SK-N-SH (cell line): ENCODE results near the gene KSR2. TPM values are rescaled to one million over a fixed set of nuclear protein-coding genes. Genes with fewer than 3 reads are reported as not detected.

Experiments used
- CTCF ChIA-PET: fragments of 300-600, 350-600 bp; formaldehyde crosslinking; extraction: SDS; loops from one replicate; lab custom pipeline; 2021; lab: Yijun Ruan, JAX
- POLR2A ChIA-PET: fragments of 350-600 bp; sonication (Branson Sonifier 250); formaldehyde crosslinking; extraction: SDS; loops from one replicate; lab custom pipeline; 2020; ENCODE audit warnings: antibody characterized with exemption, inconsistent platforms; lab: Yijun Ruan, JAX
- DNase-seq: peaks from one replicate; pipeline ENCODE4 v3.0.0; 2012
- H2AFZ ChIP-seq: fragments of 200-600 bp; sonication (generic); 2 replicates; pipeline ENCODE4 v1.8.1; 2016; ENCODE audit warnings: antibody characterized with exemption, mild to moderate bottlenecking, low read depth
- H3F3A ChIP-seq: fragments of 200-600 bp; sonication (generic); replicated peaks from 2 replicates; pipeline ENCODE3; 2016; ENCODE audit warnings: antibody characterized with exemption, mild to moderate bottlenecking; ENCODE audit not compliant: insufficient read depth
- H3K27ac ChIP-seq, 2 experiments: fragments of 200-500 bp in 1 of 2; fragments of 200-600 bp in 1 of 2; sonication (Bioruptor generic) in 1 of 2; sonication (generic), shearing (Covaris generic) in 1 of 2; 2 replicates each; pipeline versions ENCODE4 v1.5.1 to v1.6.1; 2014 to 2016; ENCODE audit warnings: low read depth in 2 of 2, inconsistent platforms in 1 of 2, low read length in 1 of 2, mild to moderate bottlenecking in 1 of 2, mixed read lengths in 1 of 2
- H3K27me3 ChIP-seq: fragments of 200-600 bp; sonication (generic), shearing (Covaris generic); 2 replicates; pipeline ENCODE4 v1.6.1; 2016; ENCODE audit warnings: mixed run types; ENCODE audit not compliant: insufficient read depth
- H3K36me3 ChIP-seq, 2 experiments: fragments of 200-500 bp in 1 of 2; fragments of 200-600 bp in 1 of 2; sonication (Bioruptor generic) in 1 of 2; sonication (generic) in 1 of 2; replicated peaks in 1 of 2; 2 replicates each; pipeline versions ENCODE3 to v1.5.1; 2014 to 2016; ENCODE audit warnings: low read length in 1 of 2, mild to moderate bottlenecking in 1 of 2; ENCODE audit not compliant: insufficient read depth in 2 of 2, control insufficient read depth in 1 of 2
- H3K4me1 ChIP-seq, 2 experiments: fragments of 200-500 bp in 1 of 2; fragments of 200-600 bp in 1 of 2; sonication (Bioruptor generic) in 1 of 2; sonication (generic), shearing (Covaris generic) in 1 of 2; 2 replicates each; pipeline versions ENCODE4 v1.5.1 to v1.6.1; 2014 to 2016; ENCODE audit warnings: low read depth in 1 of 2, low read length in 1 of 2, mixed run types in 1 of 2; ENCODE audit not compliant: insufficient read depth in 2 of 2, control insufficient read depth in 1 of 2
- H3K4me2 ChIP-seq: fragments of 200-600 bp; sonication (generic), shearing (Covaris generic); 2 replicates; pipeline ENCODE4 v1.6.1; 2017; ENCODE audit warnings: mixed run types
- H3K4me3 ChIP-seq, 2 experiments: fragments of 200-500 bp in 1 of 2; fragments of 200-600 bp in 1 of 2; sonication (Bioruptor generic) in 1 of 2; sonication (generic), shearing (Covaris generic) in 1 of 2; 2 replicates each; pipeline versions ENCODE4 v1.5.1 to v1.8.1; 2014 to 2016; ENCODE audit warnings: low read depth in 2 of 2, inconsistent platforms in 1 of 2, low read length in 1 of 2, mild to moderate bottlenecking in 1 of 2, mixed read lengths in 1 of 2, moderate library complexity in 1 of 2
- H3K79me2 ChIP-seq: fragments of 200-600 bp; sonication (generic); 2 replicates; pipeline ENCODE4 v1.8.1; 2017; ENCODE audit warnings: mild to moderate bottlenecking; ENCODE audit not compliant: insufficient read depth
- H3K9ac ChIP-seq: fragments of 200-600 bp; sonication (generic); 2 replicates; pipeline ENCODE4 v1.6.1; 2017; ENCODE audit warnings: mixed run types
- H3K9me2 ChIP-seq: fragments of 200-600 bp; sonication (generic); 2 replicates; pipeline ENCODE4 v1.6.1; 2017; ENCODE audit warnings: mixed run types
- H3K9me3 ChIP-seq: fragments of 200-600 bp; sonication (generic); 2 replicates; pipeline ENCODE4 v1.6.1; 2017; ENCODE audit warnings: mixed run types, mild to moderate bottlenecking, moderate library complexity
- H4K20me1 ChIP-seq: fragments of 200-600 bp; sonication (generic); 2 replicates; pipeline ENCODE4 v1.6.1; 2017; ENCODE audit warnings: mild to moderate bottlenecking, mixed run types; ENCODE audit not compliant: insufficient read depth
- CTCF ChIP-seq: fragments of 200-600 bp; sonication (generic); IDR thresholded peaks from 2 replicates; pipeline ENCODE4 v1.6.1; 2017; ENCODE audit warnings: antibody characterized with exemption, mild to moderate bottlenecking, moderate library complexity
- FOSL2 ChIP-seq: IDR thresholded peaks from 2 replicates; pipeline ENCODE4 v1.4.0; 2012; ENCODE audit warnings: low read depth, mild to moderate bottlenecking, moderate library complexity, borderline replicate concordance
- FOXJ3 ChIP-seq: sonication (generic); formaldehyde crosslinking; IDR thresholded peaks from 2 replicates; pipeline ENCODE4 v1.5.1; 2020; ENCODE audit warnings: mild to moderate bottlenecking, missing genetic modification reagents
- FOXM1 ChIP-seq: IDR thresholded peaks from 2 replicates; pipeline ENCODE4 v1.4.0; 2012; ENCODE audit warnings: low read depth, mild to moderate bottlenecking
- GABPA ChIP-seq: IDR thresholded peaks from 2 replicates; pipeline ENCODE4 v1.4.0; 2012; ENCODE audit warnings: low read depth, mild to moderate bottlenecking
- GATA2 ChIP-seq: sonication (generic); formaldehyde crosslinking; IDR thresholded peaks from 2 replicates; pipeline ENCODE4 v1.5.0; 2020; ENCODE audit warnings: mild to moderate bottlenecking, missing genetic modification reagents
- JUND ChIP-seq: IDR thresholded peaks from 2 replicates; pipeline ENCODE4 v1.4.0; 2012
- MEF2A ChIP-seq: IDR thresholded peaks from 2 replicates; pipeline ENCODE4 v1.4.0; 2012; ENCODE audit warnings: low read depth, borderline replicate concordance
- NFIC ChIP-seq: IDR thresholded peaks from 2 replicates; pipeline ENCODE4 v1.4.0; 2012; ENCODE audit warnings: borderline replicate concordance
- NRF1 ChIP-seq: IDR thresholded peaks from 2 replicates; pipeline ENCODE4 v1.6.1; 2012; ENCODE audit warnings: low read depth, mild to moderate bottlenecking, low read length
- RAD21 ChIP-seq: IDR thresholded peaks from 2 replicates; pipeline ENCODE4 v1.6.1; 2012; ENCODE audit warnings: mild to moderate bottlenecking, low read length
- RCOR1 ChIP-seq: fragments of 150-350 bp; IDR thresholded peaks from 2 replicates; pipeline ENCODE4 v1.6.1; 2017; ENCODE audit warnings: antibody characterized with exemption, low read length
- REST ChIP-seq: IDR thresholded peaks from 2 replicates; pipeline ENCODE4 v1.6.1; 2012; ENCODE audit warnings: mild to moderate bottlenecking, low read depth, low read length, moderate library complexity
- USF1 ChIP-seq: IDR thresholded peaks from 2 replicates; pipeline ENCODE4 v1.4.0; 2012; ENCODE audit warnings: low read depth, borderline replicate concordance
- USF2 ChIP-seq: fragments of 150-350 bp; IDR thresholded peaks from 2 replicates; pipeline ENCODE4 v1.6.1; 2017; ENCODE audit warnings: antibody characterized with exemption, low read length, low read depth, borderline replicate concordance
- WGBS: methylation state at CpG from one replicate; pipeline ENCODE4 v1.1.6; 2017; ENCODE audit warnings: low lambda C conversion rate; 5-methylcytosine and 5-hydroxymethylcytosine counted together
- polyA plus RNA-seq, 3 experiments: library from polyadenylated mRNA; depleted of rRNA; stranded (reverse); fragments of >200 nt; gene quantifications; 2 replicates each; pipeline ENCODE4 v1.2.3, GENCODE V29; 2012
- TF ChIP-seq, protein P1 (sequence below): IDR thresholded peaks from 2 replicates; pipeline ENCODE4 v1.4.0; 2012; ENCODE audit warnings: low read depth, borderline replicate concordance
- TF ChIP-seq, protein P2 (sequence below): IDR thresholded peaks from 2 replicates; pipeline ENCODE4; 2012
- TF ChIP-seq, protein P3 (sequence below): IDR thresholded peaks from 2 replicates; pipeline ENCODE4 v1.4.0; 2012; ENCODE audit warnings: low read depth

The KSR2 gene
- polyA plus RNA-seq, 1 of the 3 experiments (the other 2 are of a cell fraction) = 0.12 TPM

DNA sequence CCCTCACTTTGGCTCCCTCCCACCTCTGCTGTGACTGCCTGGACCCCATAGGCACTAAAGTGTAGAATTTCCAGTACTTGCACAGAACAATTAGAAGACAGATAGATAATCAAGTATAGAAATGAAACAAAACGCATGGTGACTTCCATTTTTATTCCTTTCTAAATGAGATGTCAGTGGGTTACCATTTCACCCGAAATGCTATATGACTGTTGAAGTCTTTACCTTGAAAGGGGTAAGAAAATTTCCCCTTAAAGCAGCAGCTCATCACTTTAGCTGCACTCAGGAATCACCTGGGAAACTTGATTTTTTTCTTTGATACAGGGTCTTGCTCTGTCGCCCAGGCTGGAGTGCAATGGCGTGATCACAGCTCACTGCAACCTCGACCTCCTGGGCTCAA lies 12.5 kb upstream of the KSR2 start:
- Histone ChIP-seq H3K79me2 (no peaks in the 10 kb centered on the region), H3K36me3 (no peaks in the 10 kb centered on the region), H3K4me2 (no peak overlapping the region), H3F3A (peaks cover under 1% of the 10 kb centered on the region), H3K4me3 (no peak overlapping the region), H3K9me3 (no peaks in the 10 kb centered on the region), H3K9me2 (no peaks in the 10 kb centered on the region), H3K27me3 (no peaks in the 10 kb centered on the region), H3K27ac (no peak overlapping the region), H2AFZ (no peak overlapping the region)
- CTCF ChIA-PET = no interaction called here
- POLR2A ChIA-PET = no interaction called here
- 41% methylated on average over 5 of the region's 5 CpGs for WGBS
- TF ChIP-seq MEF2A = no peak
- TF ChIP-seq, all 33 proteins: peak for 0
- H3K9ac ChIP-seq = no peak overlapping the region
- DNase-seq = no peak
- no peaks in the 10 kb centered on the region for H4K20me1 ChIP-seq
- peaks cover 0 to 2% of the 10 kb centered on the region in 2 experiments; a peak in 1 of 4 replicates for H3K4me1 ChIP-seq

DNA sequence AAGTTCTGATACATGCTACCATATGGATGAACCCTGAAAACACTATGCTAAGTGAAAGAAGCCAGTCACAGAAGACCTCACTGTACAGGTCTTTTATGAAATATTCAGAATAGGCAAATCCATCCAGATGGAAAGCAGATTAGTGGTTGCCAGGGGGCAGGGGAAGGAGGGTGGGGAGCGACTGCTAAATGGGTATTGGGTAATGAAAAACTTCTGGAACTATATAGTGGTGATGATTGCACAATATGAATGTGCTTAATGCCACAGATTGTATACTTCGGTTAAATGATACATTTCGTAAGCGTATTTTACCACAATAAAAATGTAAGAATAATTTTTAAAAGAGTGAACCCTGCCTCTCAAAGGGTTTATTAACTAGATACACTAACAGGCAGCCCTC lies 11.8 kb upstream of the KSR2 start:
- Histone ChIP-seq H3K4me1 (peaks cover 0 to 2% of the 10 kb centered on the region in 2 experiments; a peak in 1 of 4 replicates), H3K9me2 (no peaks in the 10 kb centered on the region), H3K79me2 (no peaks in the 10 kb centered on the region), H3K36me3 (no peaks in the 10 kb centered on the region), H3F3A (no peaks in the 10 kb centered on the region), H3K27ac (no peak overlapping the region), H3K4me2 (no peak overlapping the region), H3K9me3 (no peaks in the 10 kb centered on the region), H4K20me1 (no peaks in the 10 kb centered on the region), H3K27me3 (no peaks in the 10 kb centered on the region), H3K9ac (no peak overlapping the region), H3K4me3 (no peak overlapping the region), H2AFZ (no peak overlapping the region)
- DNase-seq = no peak
- ChIA-PET POLR2A (no interaction called here), CTCF (no interaction called here)
- WGBS = 57% methylated on average over 4 of the region's 4 CpGs
- TF ChIP-seq JUND = no peak
- TF ChIP-seq USF2 = no peak
- no peak for TF ChIP-seq RAD21
- TF ChIP-seq RCOR1 = no peak
- TF ChIP-seq NFIC = no peak
- TF ChIP-seq, protein P1, sequence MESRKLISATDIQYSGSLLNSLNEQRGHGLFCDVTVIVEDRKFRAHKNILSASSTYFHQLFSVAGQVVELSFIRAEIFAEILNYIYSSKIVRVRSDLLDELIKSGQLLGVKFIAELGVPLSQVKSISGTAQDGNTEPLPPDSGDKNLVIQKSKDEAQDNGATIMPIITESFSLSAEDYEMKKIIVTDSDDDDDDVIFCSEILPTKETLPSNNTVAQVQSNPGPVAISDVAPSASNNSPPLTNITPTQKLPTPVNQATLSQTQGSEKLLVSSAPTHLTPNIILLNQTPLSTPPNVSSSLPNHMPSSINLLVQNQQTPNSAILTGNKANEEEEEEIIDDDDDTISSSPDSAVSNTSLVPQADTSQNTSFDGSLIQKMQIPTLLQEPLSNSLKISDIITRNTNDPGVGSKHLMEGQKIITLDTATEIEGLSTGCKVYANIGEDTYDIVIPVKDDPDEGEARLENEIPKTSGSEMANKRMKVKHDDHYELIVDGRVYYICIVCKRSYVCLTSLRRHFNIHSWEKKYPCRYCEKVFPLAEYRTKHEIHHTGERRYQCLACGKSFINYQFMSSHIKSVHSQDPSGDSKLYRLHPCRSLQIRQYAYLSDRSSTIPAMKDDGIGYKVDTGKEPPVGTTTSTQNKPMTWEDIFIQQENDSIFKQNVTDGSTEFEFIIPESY = no peak
- TF ChIP-seq GATA2 = no peak
- TF ChIP-seq, protein P2, sequence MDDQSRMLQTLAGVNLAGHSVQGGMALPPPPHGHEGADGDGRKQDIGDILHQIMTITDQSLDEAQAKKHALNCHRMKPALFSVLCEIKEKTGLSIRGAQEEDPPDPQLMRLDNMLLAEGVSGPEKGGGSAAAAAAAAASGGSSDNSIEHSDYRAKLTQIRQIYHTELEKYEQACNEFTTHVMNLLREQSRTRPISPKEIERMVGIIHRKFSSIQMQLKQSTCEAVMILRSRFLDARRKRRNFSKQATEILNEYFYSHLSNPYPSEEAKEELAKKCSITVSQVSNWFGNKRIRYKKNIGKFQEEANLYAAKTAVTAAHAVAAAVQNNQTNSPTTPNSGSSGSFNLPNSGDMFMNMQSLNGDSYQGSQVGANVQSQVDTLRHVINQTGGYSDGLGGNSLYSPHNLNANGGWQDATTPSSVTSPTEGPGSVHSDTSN = no peak
- TF ChIP-seq FOSL2 = no peak
- TF ChIP-seq, protein P3, sequence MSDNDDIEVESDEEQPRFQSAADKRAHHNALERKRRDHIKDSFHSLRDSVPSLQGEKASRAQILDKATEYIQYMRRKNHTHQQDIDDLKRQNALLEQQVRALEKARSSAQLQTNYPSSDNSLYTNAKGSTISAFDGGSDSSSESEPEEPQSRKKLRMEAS = no peak
- no peak for TF ChIP-seq GABPA
- TF ChIP-seq USF1 = no peak
- no peak for TF ChIP-seq FOXM1
- no peak for TF ChIP-seq CTCF
- no peak for TF ChIP-seq FOXJ3 (CRISPR knock-in tag)
- no peak for TF ChIP-seq NRF1
- TF ChIP-seq REST = no peak
